Lung (tissue), 12 donors: Measurements from ENCODE around the gene GASK1A. TPM values are rescaled to one million over a fixed set of nuclear protein-coding genes. Genes with fewer than 3 reads are reported as not detected.

Experiments used
- ATAC-seq: fragments of 200-7000 bp; cut with Tn5 transposase; one replicate; pipeline ENCODE4 v1.9.1; 2020; ENCODE audit warnings: moderate number of reproducible peaks; ENCODE audit not compliant: insufficient read depth, low FRiP score
- DNase-seq, 3 donors: peaks; one replicate each; pipeline ENCODE4 v3.0.0-alpha.2; 2013 to 2017
- H3K27ac ChIP-seq, 2 donors: one replicate each; pipeline ENCODE4 v1.5.1; 2013; ENCODE audit warnings: mild to moderate bottlenecking in 2 of 2, moderate library complexity in 2 of 2, control low read depth in 1 of 2, inconsistent platforms in 1 of 2, low read depth in 1 of 2, low read length in 1 of 2
- H3K27me3 ChIP-seq, 3 donors: one replicate each; pipeline ENCODE4 v1.5.1; 2013; ENCODE audit warnings: low read length in 2 of 3; ENCODE audit not compliant: control insufficient read depth in 3 of 3, insufficient read depth in 3 of 3
- H3K36me3 ChIP-seq, 4 donors: one replicate each; pipeline ENCODE4 v1.5.1; 2013; ENCODE audit warnings: low read length in 4 of 4, mild to moderate bottlenecking in 1 of 4, moderate library complexity in 1 of 4; ENCODE audit not compliant: control insufficient read depth in 4 of 4, insufficient read depth in 4 of 4
- H3K4me1 ChIP-seq, 5 donors: one replicate each; pipeline ENCODE4 v1.5.1; 2013; ENCODE audit warnings: low read length in 5 of 5, mild to moderate bottlenecking in 2 of 5, moderate library complexity in 1 of 5; ENCODE audit not compliant: control insufficient read depth in 5 of 5, insufficient read depth in 5 of 5
- H3K4me3 ChIP-seq: one replicate; pipeline ENCODE4 v1.5.1; 2013; ENCODE audit warnings: mild to moderate bottlenecking, control low read depth, moderate library complexity
- H3K9ac ChIP-seq, 2 donors: one replicate each; pipeline ENCODE4 v1.5.1; 2013; ENCODE audit warnings: low read length in 2 of 2, control low read depth in 1 of 2; ENCODE audit not compliant: insufficient read depth in 1 of 2
- H3K9me3 ChIP-seq, 4 donors: one replicate each; pipeline ENCODE4 v1.5.1; 2013; ENCODE audit warnings: low read length in 3 of 4, mild to moderate bottlenecking in 1 of 4, moderate library complexity in 1 of 4; ENCODE audit not compliant: control insufficient read depth in 4 of 4, insufficient read depth in 3 of 4
- CTCF ChIP-seq: IDR thresholded peaks from 2 replicates; pipeline ENCODE4 v1.5.1; 2012; ENCODE audit warnings: mild to moderate bottlenecking; ENCODE audit errors: control extremely low read depth, extremely low read depth
- WGBS, 2 donors: extraction: QIAGEN DNeasy Blood & Tissue Kit; methylation state at CpG; one replicate each; pipeline ENCODE4 v1.1.7; 2013; 5-methylcytosine and 5-hydroxymethylcytosine counted together
- polyA plus RNA-seq, 2 donors: library from polyadenylated mRNA; stranded (reverse); fragments of 200-250 nt; gene quantifications; one replicate each; pipeline ENCODE4 v1.2.1, GENCODE V29; 2013
- total RNA-seq, 2 donors: library from RNA; depleted of rRNA in 1 of 2; stranded (reverse); fragments of >200 nt in 1 of 2; gene quantifications; one replicate each; pipeline ENCODE4 v1.2.1, GENCODE V29; 2014 to 2021
- donor health status: control.
- donor health status: control.
- donor health status: Bipolar disorder and iron deficiency.
- donor health status: healthy.
- donor health status: DM: yes; HTN: yes; CAD: no.

The GASK1A gene
- total and polyA plus RNA-seq, 4 donors, result 1.5 to 16.1 (median 5.1) TPM

GRCh38 chr3:43104039-43104438 is 124.9 kb downstream of the GASK1A start:
- H3K4me1 ChIP-seq, result peaks cover 3 to 12% (median 12%) of the 10 kb centered on the region in 5 donors
- no peak overlapping the region for H3K4me3 ChIP-seq
- no peak for TF ChIP-seq CTCF
- H3K36me3 ChIP-seq, result no peaks in the 10 kb centered on the region
- no peak overlapping the region for H3K9ac ChIP-seq
- no peak overlapping the region for H3K27ac ChIP-seq
- 80 to 99% methylated on average over 3 of the region's 3 CpGs for WGBS, 2 donors
- ATAC-seq, result no peak
- H3K9me3 ChIP-seq, result no peaks in the 10 kb centered on the region
- no peak for DNase-seq
- no peaks in the 10 kb centered on the region for H3K27me3 ChIP-seq

- no peak overlapping the region for H3K9ac ChIP-seq
Measured at GRCh38 chr3:43104660-43105595, 125.8 kb downstream of the GASK1A start.

GRCh38 chr3:43105596-43106292 is 126.6 kb downstream of the GASK1A start, which contains the start of gene POMGNT2:
POMGNT2 (minus strand) TSS chr3:43106079; CDS start chr3:43081431, 24,648 bp downstream.
- no peaks in the 10 kb centered on the region for H3K9me3 ChIP-seq
- peak within 1 kb of the TSS; percentile 86 for H3K4me3 ChIP-seq
- no peaks in the 10 kb centered on the region for H3K36me3 ChIP-seq
- DNase-seq (peak; percentile 87 to 92 (median 91)), ATAC-seq (peak; percentile 92)
- no peak for TF ChIP-seq CTCF
- H3K9ac ChIP-seq, result peak within 1 kb of the TSS; percentile 4 to 67
- peaks cover 3 to 12% (median 12%) of the 10 kb centered on the region in 5 donors for H3K4me1 ChIP-seq
- peak within 1 kb of the TSS; percentile 68 to 69 for H3K27ac ChIP-seq
- 0 to 1% methylated on average over 60 to 71 of the region's 71 CpGs for WGBS, 2 donors
- H3K27me3 ChIP-seq, result no peaks in the 10 kb centered on the region

More at GRCh38 chr3:43104660-43105595, 125.8 kb downstream of the GASK1A start:
- no peaks in the 10 kb centered on the region for H3K27me3 ChIP-seq
- no peaks in the 10 kb centered on the region for H3K9me3 ChIP-seq
- no peaks in the 10 kb centered on the region for H3K36me3 ChIP-seq
- WGBS, 2 donors, result 44 to 66% methylated on average over 27 to 33 of the region's 33 CpGs
- peaks cover 3 to 12% (median 12%) of the 10 kb centered on the region in 5 donors for H3K4me1 ChIP-seq
- no peak overlapping the region for H3K27ac ChIP-seq
- no peak for TF ChIP-seq CTCF
- peak in 2 of 3 donors; percentile 3 to 8 for DNase-seq
- ATAC-seq, result peak; percentile 15
- H3K4me3 ChIP-seq, result peak overlapping the region; percentile 4
